A673 (cell line): ENCODE measurements around the gene EYS. TPM values are rescaled to one million over a fixed set of nuclear protein-coding genes. Genes with fewer than 3 reads are reported as not detected.

ENCODE experiments used
- BruUV-seq: library from RNA; stranded (reverse); fragments of 400-500 nt; replicated peaks from 2 replicates; lab custom pipeline; 2021; lab: Mats Ljungman, UMichigan
- CTCF ChIA-PET: fragments of 300-600 bp; sonication (Branson Sonifier 250); formaldehyde crosslinking; loops from one replicate; lab custom pipeline; 2022; ENCODE audit warnings: antibody characterized with exemption; lab: Charles Lee
- POLR2A ChIA-PET: fragments of 300-600 bp; sonication (Branson Sonifier 250); formaldehyde crosslinking; loops from one replicate; lab custom pipeline; 2022; ENCODE audit warnings: antibody characterized with exemption; ENCODE audit not compliant: low non-redundant PET; lab: Charles Lee
- DNase-seq: peaks from one replicate; pipeline ENCODE4 v3.0.0-alpha.2; 2015; ENCODE audit warnings: low spot score
- H3K27ac ChIP-seq: fragments of 200-600 bp; sonication (generic); 2 replicates; pipeline ENCODE4 v1.5.1; 2016; ENCODE audit warnings: mixed run types, low read depth, mild to moderate bottlenecking, mixed read lengths, antibody characterized with exemption, low read length; ENCODE audit not compliant: poor library complexity, severe bottlenecking
- H3K27me3 ChIP-seq: fragments of 200-600 bp; sonication (generic); replicated peaks from 2 replicates; pipeline ENCODE4 v1.6.1; 2017; ENCODE audit warnings: mixed run types, low read depth, mild to moderate bottlenecking, mixed read lengths, antibody characterized with exemption, low read length; ENCODE audit not compliant: insufficient read depth, poor library complexity
- H3K36me3 ChIP-seq: fragments of 200-600 bp; sonication (generic); 2 replicates; pipeline ENCODE4 v1.6.1; 2016; ENCODE audit warnings: mixed run types, mild to moderate bottlenecking, mixed read lengths, antibody characterized with exemption, low read length; ENCODE audit not compliant: insufficient read depth, poor library complexity, severe bottlenecking
- H3K4me1 ChIP-seq: fragments of 200-600 bp; sonication (generic); 2 replicates; pipeline ENCODE4 v1.6.1; 2017; ENCODE audit warnings: mixed run types, mild to moderate bottlenecking, mixed read lengths, antibody characterized with exemption, low read length; ENCODE audit not compliant: insufficient read depth, poor library complexity, severe bottlenecking
- H3K4me3 ChIP-seq: fragments of 200-600 bp; sonication (generic); 2 replicates; pipeline ENCODE4 v1.5.1; 2016; ENCODE audit warnings: low read depth, mixed run types, mild to moderate bottlenecking, mixed read lengths, low read length; ENCODE audit not compliant: poor library complexity, severe bottlenecking
- H3K9me3 ChIP-seq: fragments of 200-600 bp; sonication (generic); 2 replicates; pipeline ENCODE4 v1.6.1; 2016; ENCODE audit warnings: mixed run types, low read depth, mild to moderate bottlenecking, mixed read lengths, antibody characterized with exemption, low read length; ENCODE audit not compliant: poor library complexity, severe bottlenecking
- CTCF ChIP-seq: fragments of 300-800, 200-600 bp; sonication (generic); conservative IDR thresholded peaks from 2 replicates; pipeline ENCODE4 v1.5.1; 2017; ENCODE audit warnings: low read depth, mild to moderate bottlenecking, antibody characterized with exemption, low read length, moderate library complexity, mixed read lengths
- EZH2 ChIP-seq: fragments of 200-600 bp; sonication (generic); IDR thresholded peaks from 2 replicates; pipeline ENCODE4 v1.6.1; 2017; ENCODE audit warnings: borderline replicate concordance, low read depth, mild to moderate bottlenecking, mixed read lengths, antibody characterized with exemption, low read length; ENCODE audit not compliant: poor library complexity, severe bottlenecking
- intact Hi-C: fragments of 100-400 bp; cut with micrococcal nuclease; formaldehyde crosslinking; loops from one replicate; pipeline ENCODE4 v1.10.0; 2022; ENCODE audit not compliant: unreplicated experiment
- total RNA-seq: library from RNA; stranded (reverse); gene quantifications from 2 replicates; pipeline ENCODE4 v1.2.3, GENCODE V29; 2021

Gene EYS
- total RNA-seq, 1 experiment from 2014 or later, result 0.47 TPM

DNA sequence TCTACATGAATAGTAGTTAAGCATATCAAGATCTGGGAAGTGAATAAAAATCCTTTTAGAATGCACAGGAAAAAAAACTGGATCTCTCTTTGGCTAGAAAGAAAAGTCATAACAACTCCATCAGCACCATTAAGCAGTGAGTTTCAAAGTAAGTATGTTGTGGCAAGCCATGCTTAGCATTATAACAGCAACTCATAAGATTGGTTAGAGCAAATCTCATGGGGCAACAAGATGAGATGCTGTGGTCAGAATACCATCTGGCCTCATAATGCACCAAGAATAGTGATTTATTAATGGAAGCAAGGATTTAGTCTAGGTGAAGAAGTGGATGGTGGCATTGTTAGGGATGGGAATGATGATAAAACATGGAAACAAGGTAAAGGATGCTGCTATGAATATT is 1912.0 kb downstream of the EYS start:
- no TSS peak for BruUV-seq
- CTCF ChIA-PET, result no interaction called here
- DNase-seq, result peak; percentile 66

DNA sequence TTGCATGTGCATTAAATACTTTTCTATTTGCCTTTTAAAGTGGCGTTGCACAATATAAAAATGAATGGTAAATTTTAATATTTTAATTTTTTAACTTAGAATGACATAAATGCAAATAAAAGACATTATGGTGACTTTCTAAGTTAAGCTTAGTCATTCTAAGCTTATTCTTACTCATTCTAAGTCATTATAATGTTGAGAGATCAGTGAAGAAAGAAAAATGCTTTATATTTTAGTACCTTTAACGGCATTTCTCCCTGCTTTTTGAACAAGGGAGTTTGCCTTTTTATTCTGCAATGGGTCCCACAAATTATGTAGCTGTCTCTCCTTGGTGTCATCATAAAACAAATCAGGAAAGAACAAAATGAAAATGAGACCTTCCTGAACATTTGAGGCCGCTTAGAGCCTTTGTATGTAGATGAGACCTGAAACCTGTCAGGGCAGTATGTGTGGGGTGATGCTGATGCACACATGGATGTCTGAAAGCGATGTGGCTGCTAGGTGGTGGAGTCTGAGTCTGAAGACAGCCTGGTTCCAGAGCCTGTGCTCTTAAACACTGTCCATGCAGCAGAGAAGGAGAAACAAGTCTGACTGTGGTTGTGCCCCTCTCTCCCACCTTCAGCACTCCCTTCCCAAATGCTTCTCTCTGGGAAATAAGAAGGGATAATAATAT is 1913.4 kb downstream of the EYS start:
- H3K4me1 ChIP-seq, result peaks cover 20% of the 10 kb centered on the region
- ChIA-PET POLR2A (no interaction called here), CTCF (no interaction called here)
- H3K27ac ChIP-seq, result no peak overlapping the region
- no peak overlapping the region for H3K4me3 ChIP-seq
- no peaks in the 10 kb centered on the region for H3K36me3 ChIP-seq
- TF ChIP-seq CTCF (no peak), EZH2 (no peak)
- BruUV-seq, result no TSS peak
- intact Hi-C loops, result no loop called here
- no peak for DNase-seq
- no peaks in the 10 kb centered on the region for H3K9me3 ChIP-seq
- no peaks in the 10 kb centered on the region for H3K27me3 ChIP-seq

More for the DNA sequence above, 1912.0 kb downstream of the EYS start:
- TF ChIP-seq EZH2, result no peak
- no peak for TF ChIP-seq CTCF
- Histone ChIP-seq H3K4me1 (peaks cover 22% of the 10 kb centered on the region), H3K4me3 (no peak overlapping the region), H3K27me3 (no peaks in the 10 kb centered on the region), H3K36me3 (no peaks in the 10 kb centered on the region), H3K27ac (no peak overlapping the region), H3K9me3 (no peaks in the 10 kb centered on the region)
- POLR2A ChIA-PET, result no interaction called here
- intact Hi-C loops, result no loop called here

DNA sequence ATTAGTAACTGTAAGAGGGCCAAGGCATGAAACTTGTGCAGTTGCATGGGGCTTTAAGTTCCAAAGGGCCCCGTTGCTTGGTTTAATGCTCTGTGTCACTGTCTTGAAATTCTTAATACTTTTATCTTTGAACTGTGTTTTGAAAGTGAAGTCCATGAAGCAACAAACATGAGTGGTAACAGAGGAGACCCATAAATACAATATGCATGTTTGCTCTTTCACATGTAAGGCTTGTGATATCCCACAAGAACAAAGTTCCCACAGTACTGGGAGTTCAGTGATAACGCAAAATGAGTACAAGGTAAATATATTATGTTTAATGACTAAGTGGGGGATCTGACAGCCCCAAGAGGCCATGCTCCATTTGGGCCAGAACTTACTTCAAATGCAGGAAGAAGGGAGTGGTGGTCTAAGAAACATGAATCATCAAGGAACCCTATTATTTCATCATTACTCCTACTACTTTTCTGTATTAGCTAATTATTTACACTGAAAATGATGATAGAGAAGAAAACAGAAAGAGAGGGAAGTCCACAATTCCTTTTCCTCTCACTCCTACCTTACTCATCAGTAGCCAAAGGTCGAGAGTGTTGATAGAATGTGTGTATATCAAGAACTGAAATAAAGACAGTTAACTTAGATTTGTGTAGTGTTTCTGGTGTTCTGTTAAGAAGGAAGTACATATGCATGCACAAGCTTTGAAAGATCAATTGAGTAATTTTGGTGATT is 1914.1 kb downstream of the EYS start:
- Histone ChIP-seq H3K9me3 (no peaks in the 10 kb centered on the region), H3K27ac (no peak overlapping the region), H3K4me1 (peaks cover 20% of the 10 kb centered on the region), H3K36me3 (no peaks in the 10 kb centered on the region), H3K27me3 (no peaks in the 10 kb centered on the region), H3K4me3 (no peak overlapping the region)
- no TSS peak for BruUV-seq
- TF ChIP-seq CTCF, result no peak
- TF ChIP-seq EZH2, result no peak
- DNase-seq, result no peak
- CTCF ChIA-PET, result interaction anchor here (0.5 kb wide), 1 partner anchor 373 kb away, joined by 8 read pairs; no protein-coding TSS in a partner anchor
- intact Hi-C loops, result no loop called here
- POLR2A ChIA-PET, result no interaction called here
